Panc1 (cell line): Measurements from ENCODE around the gene IFFO2. TPM values are rescaled to one million over a fixed set of nuclear protein-coding genes. Genes with fewer than 3 reads are reported as not detected.

ENCODE experiments used
- ATAC-seq: fragments of 200-7000 bp; cut with Tn5 transposase; 2 replicates; pipeline ENCODE4 v1.9.1; 2020; ENCODE audit warnings: mild to moderate bottlenecking, moderate library complexity
- BruUV-seq: library from RNA; stranded (reverse); fragments of 400-500 nt; replicated peaks from 2 replicates; lab custom pipeline; 2021; lab: Mats Ljungman, UMichigan
- CTCF ChIA-PET: fragments of 300-600 bp; sonication (Branson Sonifier 250); formaldehyde crosslinking; loops from one replicate; lab custom pipeline; 2022; ENCODE audit warnings: antibody characterized with exemption; lab: Charles Lee
- POLR2A ChIA-PET: fragments of 300-600 bp; sonication (Branson Sonifier 250); formaldehyde crosslinking; loops from one replicate; lab custom pipeline; 2022; ENCODE audit warnings: antibody characterized with exemption; lab: Charles Lee
- DNase-seq: peaks from one replicate; pipeline ENCODE4 v3.0.0-alpha.2; 2010; ENCODE audit warnings: low read depth, low spot score
- H3K27ac ChIP-seq: 2 replicates; pipeline ENCODE4 v1.5.1; 2011; ENCODE audit warnings: mild to moderate bottlenecking, low read length, inconsistent platforms
- H3K27me3 ChIP-seq: fragments of 200-500 bp; sonication (Bioruptor generic); 2 replicates; pipeline ENCODE4 v1.6.0; 2014; ENCODE audit warnings: low read length, inconsistent platforms; ENCODE audit not compliant: control insufficient read depth, insufficient read depth
- H3K36me3 ChIP-seq: fragments of 200-500 bp; sonication (Bioruptor generic); 2 replicates; pipeline ENCODE4 v1.5.1; 2014; ENCODE audit warnings: inconsistent platforms, mild to moderate bottlenecking, low read length, moderate library complexity; ENCODE audit not compliant: control insufficient read depth, insufficient read depth
- H3K4me1 ChIP-seq: 2 replicates; pipeline ENCODE4 v1.5.1; 2011; ENCODE audit warnings: inconsistent platforms, mild to moderate bottlenecking, low read length, moderate library complexity; ENCODE audit not compliant: control insufficient read depth, insufficient read depth
- H3K4me3 ChIP-seq, 2 experiments: 2 replicates each; pipeline ENCODE4 v1.5.1; 2011 to 2012; ENCODE audit warnings: low read depth in 2 of 2, low read length in 2 of 2, mild to moderate bottlenecking in 2 of 2, inconsistent platforms in 1 of 2, moderate library complexity in 1 of 2
- H3K9me3 ChIP-seq: fragments of 200-500 bp; sonication (Bioruptor generic); 2 replicates; pipeline ENCODE4 v1.5.1; 2014; ENCODE audit warnings: low read depth, mild to moderate bottlenecking, inconsistent platforms, low read length, moderate library complexity; ENCODE audit not compliant: control insufficient read depth, insufficient read depth
- CTCF ChIP-seq: fragments of 450-650 bp; IDR thresholded peaks from 2 replicates; pipeline ENCODE4 v1.5.1; 2017; ENCODE audit warnings: mild to moderate bottlenecking
- POLR2AphosphoS5 ChIP-seq: IDR thresholded peaks from 2 replicates; pipeline ENCODE4 v1.6.1; 2012; ENCODE audit warnings: mild to moderate bottlenecking, low read depth, low read length, moderate library complexity
- REST ChIP-seq, 2 experiments: IDR thresholded peaks; 2 replicates each; pipeline ENCODE4 v1.6.1; 2011 to 2012; ENCODE audit warnings: low read depth in 2 of 2, control low read depth in 1 of 2, low read length in 1 of 2, mild to moderate bottlenecking in 1 of 2, moderate library complexity in 1 of 2; ENCODE audit not compliant: insufficient read depth in 1 of 2
- SIN3A ChIP-seq: IDR thresholded peaks from 2 replicates; pipeline ENCODE4 v1.6.1; 2012; ENCODE audit warnings: low read depth, mild to moderate bottlenecking, low read length, moderate library complexity, borderline replicate concordance; ENCODE audit not compliant: insufficient read depth
- TCF7L2 ChIP-seq: IDR thresholded peaks from 2 replicates; pipeline ENCODE4 v1.6.1; 2011; ENCODE audit warnings: mild to moderate bottlenecking, low read depth, low read length, inconsistent platforms
- in situ Hi-C: cut with HindIII; loops from 2 replicates; pipeline ENCODE4 v1.10.0; 2016; ENCODE audit warnings: low sequenced_read_pairs, low pct_unique_long_range_greater_than_20kb
- intact Hi-C: fragments of 100-400 bp; cut with micrococcal nuclease; formaldehyde crosslinking; loops from one replicate; pipeline ENCODE4 v1.10.0; 2022; ENCODE audit not compliant: unreplicated experiment
- total RNA-seq: library from RNA; stranded (reverse); gene quantifications from one replicate; pipeline ENCODE4 v1.2.1, GENCODE V29; 2021; ENCODE audit not compliant: unreplicated experiment

The IFFO2 gene
- total RNA-seq, 1 experiment from 2014 or later: 59.4 TPM

GRCh38 chr1:18946550-18947381 lies 9.7 kb downstream of the IFFO2 start:
- H3K4me3 ChIP-seq: peak overlapping the region in 1 of 2 experiments; percentile 34; a peak in 2 of 4 replicates
- intact Hi-C loops: no loop called here
- no peaks in the 10 kb centered on the region for H3K27me3 ChIP-seq
- peaks cover 81% of the 10 kb centered on the region for H3K4me1 ChIP-seq
- H3K36me3 ChIP-seq: no peaks in the 10 kb centered on the region
- in situ Hi-C loops: no loop called here
- ChIA-PET POLR2A (no interaction called here), CTCF (interaction anchor here (0.6 kb wide), 1 partner anchor 39 kb away, joined by 3 read pairs; no protein-coding TSS in a partner anchor)
- DNase-seq (no peak), ATAC-seq (0 out of 2 replicates have a peak, but pooled peaks have one; percentile 8)
- no peak for TF ChIP-seq SIN3A
- TF ChIP-seq POLR2AphosphoS5: 0 out of 2 replicates have a peak, but pooled peaks have one; percentile 3
- no peak for TF ChIP-seq CTCF
- no peak for TF ChIP-seq TCF7L2
- no peak for TF ChIP-seq REST (IDR thresholded peaks at IDR 0.05; ENCODE audit: insufficient read depth in 1 of 2, low read depth in 2 of 2, low read length in 1 of 2)
- H3K9me3 ChIP-seq: no peaks in the 10 kb centered on the region
- H3K27ac ChIP-seq: peak overlapping the region; percentile 89
- no TSS peak for BruUV-seq

GRCh38 chr1:18945401-18945849 lies 11.1 kb downstream of the IFFO2 start:
- intact Hi-C loops: no loop called here
- in situ Hi-C loops: no loop called here
- Histone ChIP-seq H3K9me3 (no peaks in the 10 kb centered on the region), H3K4me3 (peak overlapping the region in 1 of 2 experiments; percentile 6; a peak in 1 of 4 replicates), H3K27me3 (no peaks in the 10 kb centered on the region), H3K4me1 (peaks cover 83% of the 10 kb centered on the region), H3K27ac (peak overlapping the region; percentile 89), H3K36me3 (no peaks in the 10 kb centered on the region)
- ChIA-PET CTCF (interaction anchor here (0.5 kb wide), 1 partner anchor 11 kb away, joined by 3 read pairs; the partner anchor contains the start of gene IFFO2), POLR2A (interaction anchor here (0.9 kb wide), 1 partner anchor 56 kb away, joined by 3 read pairs; no protein-coding TSS in a partner anchor)
- DNase-seq (no peak), ATAC-seq (no peak)
- BruUV-seq: no TSS peak
- no peak for TF ChIP-seq CTCF
- no peak for TF ChIP-seq TCF7L2
- no peak for TF ChIP-seq REST (IDR thresholded peaks at IDR 0.05; ENCODE audit: insufficient read depth in 1 of 2, low read depth in 2 of 2, low read length in 1 of 2)
- no peak for TF ChIP-seq SIN3A
- TF ChIP-seq POLR2AphosphoS5: peak; percentile 37; the same call in 1 of the 2 replicates
